ENCODE results near the gene HRC.

Gene HRC

GRCh38 chr19:49160450-49161189, 5.4 kb upstream of the HRC start:
- no peak for DNase-seq (ENCODE audit: low read depth)

DNA sequence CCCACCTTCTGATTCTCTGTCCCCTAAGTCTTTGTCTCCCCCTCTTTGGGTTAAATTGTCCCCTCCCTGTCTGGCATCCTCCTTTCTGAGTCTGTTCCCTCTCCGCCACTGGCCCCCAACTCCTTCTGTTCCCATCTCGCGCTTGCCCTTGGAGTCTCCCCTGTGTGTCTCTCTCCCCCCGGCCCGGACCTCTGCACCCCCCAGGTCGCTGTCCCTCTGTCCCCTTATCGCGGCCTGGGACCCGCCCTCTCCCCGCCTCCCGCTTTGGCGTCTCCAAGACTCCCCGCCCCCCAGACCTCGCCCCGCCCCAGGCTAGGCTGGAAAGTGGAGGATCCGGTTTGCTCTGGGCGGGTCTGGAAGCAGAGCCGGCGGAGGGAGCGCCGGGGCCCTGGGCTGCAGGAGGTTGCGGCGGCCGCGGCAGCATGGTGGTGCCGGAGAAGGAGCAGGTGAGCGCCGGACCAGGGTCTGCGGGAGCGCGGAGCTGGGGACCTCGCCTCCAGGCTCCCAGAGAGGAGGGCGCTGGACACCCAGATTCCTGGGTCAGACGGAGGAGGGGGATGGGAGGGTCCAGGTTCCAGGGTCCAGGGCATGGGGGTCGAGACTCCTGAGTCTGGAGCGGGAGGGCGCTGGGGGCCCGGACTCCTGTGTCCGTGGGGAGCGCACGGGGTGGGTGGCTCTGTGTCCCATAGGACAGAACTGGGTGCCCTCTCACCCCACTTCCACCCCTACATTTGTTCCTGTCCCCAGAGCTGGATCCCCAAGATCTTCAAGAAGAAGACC, 2.4 kb upstream of the HRC start, which contains the start of gene TRPM4:
Gene TRPM4, plus strand, starts transcription at position 348 of the 780 bp plus-strand sequence. Its CDS starts 75 bp downstream, at position 423.
- DNase-seq (ENCODE audit: low read depth): peak; percentile 65

DNA sequence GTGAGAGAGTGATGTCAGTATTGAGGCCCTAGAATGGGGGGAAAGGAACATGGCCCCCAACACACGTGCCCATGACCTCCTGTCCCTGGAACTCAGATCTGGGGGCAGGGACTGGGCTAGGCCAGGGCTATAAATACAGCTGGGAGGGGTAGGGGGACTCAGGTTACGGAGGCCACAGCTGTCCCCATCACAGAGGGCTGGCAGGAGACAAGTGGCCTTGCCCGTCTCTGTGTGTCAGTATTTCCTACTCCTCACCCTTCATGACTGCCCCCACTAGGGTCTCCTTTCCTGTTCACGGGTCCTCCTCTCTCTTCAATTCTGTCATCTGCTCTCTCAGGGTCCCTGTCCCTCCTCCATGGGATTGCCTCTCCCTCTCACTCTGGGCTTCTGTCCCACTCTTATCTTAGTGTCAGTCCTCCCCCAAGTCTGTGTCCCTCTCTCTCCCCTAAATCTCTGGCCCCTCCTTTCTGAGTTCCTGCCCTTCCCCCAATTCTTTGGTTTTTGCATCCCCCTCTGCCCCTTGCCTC, 687 bp upstream of the HRC start:
- no peak for DNase-seq (ENCODE audit: low read depth)

GRCh38 chr19:49154279-49154678, 917 bp downstream of the HRC start:
- no peak for DNase-seq (ENCODE audit: low read depth)

GRCh38 chr19:49153167-49153809, 1.9 kb downstream of the HRC start:
- DNase-seq (ENCODE audit: low read depth): no peak

- no peak for DNase-seq (ENCODE audit: low read depth)
Measured at GRCh38 chr19:49152119-49152550, 3.1 kb downstream of the HRC start.

- no peak for DNase-seq (ENCODE audit: low read depth)
Measured at GRCh38 chr19:49151267-49152118, 3.7 kb downstream of the HRC start.

DNA sequence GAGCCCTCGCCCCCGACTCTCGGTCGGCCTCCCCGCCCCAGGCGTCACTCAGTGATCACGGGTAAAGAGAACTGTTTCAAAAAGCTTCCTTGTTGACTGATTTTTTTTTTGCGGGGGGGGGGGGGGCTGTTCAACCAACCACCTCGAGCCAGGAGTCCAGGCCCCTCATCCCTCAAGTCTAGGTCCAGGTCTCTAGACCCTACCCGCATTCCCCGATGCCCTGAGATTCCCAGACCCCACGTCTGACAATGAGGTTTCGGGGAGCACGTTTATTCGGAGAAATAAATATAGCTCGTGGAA, 4.3 kb downstream of the HRC start:
- no peak for DNase-seq (ENCODE audit: low read depth)

DNA sequence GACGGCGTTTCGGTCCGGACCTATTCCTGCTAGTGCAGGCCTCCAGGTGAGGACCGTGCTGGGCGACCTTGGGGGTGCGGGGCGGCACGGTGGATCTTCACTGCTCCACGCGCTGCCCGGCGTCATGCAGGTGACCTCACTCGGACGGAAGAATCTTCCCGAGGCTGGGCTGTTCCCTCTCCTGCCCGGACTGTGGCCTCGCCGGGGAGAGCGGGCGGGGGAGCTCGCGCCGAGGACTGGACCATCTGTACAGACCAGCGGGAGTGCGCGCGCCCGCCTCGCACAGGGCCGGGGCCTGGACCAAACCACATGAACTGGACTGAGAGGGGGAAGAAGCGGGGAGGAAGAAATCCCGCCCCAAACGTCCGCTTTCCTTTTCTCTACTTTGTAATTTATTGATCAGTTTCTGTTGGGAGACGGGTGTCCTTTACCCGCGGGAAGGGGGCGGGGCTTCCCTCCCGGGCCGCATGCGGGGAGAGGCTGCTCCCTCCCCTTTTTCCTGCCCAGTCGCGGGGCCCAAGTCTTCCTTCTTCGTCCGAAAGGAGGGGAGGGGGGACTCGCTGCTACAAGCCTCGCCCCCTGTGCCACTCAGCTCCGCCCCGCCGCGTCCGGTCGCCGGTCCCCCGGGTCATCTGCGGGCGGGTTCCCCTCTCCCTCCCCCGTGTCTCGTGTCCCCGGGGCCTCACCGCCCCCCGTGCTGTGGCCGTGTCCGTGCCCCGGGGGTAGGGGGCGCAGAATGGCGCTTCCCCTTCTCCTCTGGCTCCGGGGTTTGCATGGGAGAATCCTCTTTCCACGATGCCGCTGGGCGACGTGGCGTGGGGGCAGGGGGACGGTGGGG, 4.9 kb downstream of the HRC start:
- DNase-seq (ENCODE audit: low read depth): peak; percentile 49

DNA sequence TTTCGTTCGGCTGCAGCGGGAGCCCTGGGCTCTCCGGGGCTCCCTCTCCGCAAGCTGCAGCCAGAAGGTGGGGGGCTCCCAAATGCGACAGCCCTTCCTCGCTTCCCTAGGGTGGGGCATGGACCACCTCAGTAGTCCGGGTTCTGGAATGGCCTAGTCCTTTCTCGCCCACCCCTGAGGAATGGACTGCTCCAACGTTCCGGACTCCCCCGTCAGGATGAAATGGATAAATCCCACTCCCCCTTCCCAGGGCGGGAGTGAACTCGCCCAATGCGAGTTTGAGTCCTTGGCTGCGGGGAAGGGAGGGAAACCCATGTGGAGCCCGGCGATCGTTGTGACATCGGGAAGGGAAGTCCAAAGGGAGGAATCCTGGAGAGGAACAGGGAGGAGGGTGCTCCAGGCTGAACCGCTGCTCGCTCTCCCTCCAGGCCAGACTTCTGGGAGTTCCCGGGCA, 5.5 kb downstream of the HRC start:
- peak; percentile 70 for DNase-seq (ENCODE audit: low read depth)

GRCh38 chr19:49148784-49149651, 6.2 kb downstream of the HRC start:
- DNase-seq (ENCODE audit: low read depth): peak; percentile 81

GRCh38 chr19:49148044-49148682, 7.0 kb downstream of the HRC start:
- no peak for DNase-seq (ENCODE audit: low read depth)

GRCh38 chr19:49146408-49146770, 8.8 kb downstream of the HRC start:
- DNase-seq (ENCODE audit: low read depth): peak; percentile 48

DNA sequence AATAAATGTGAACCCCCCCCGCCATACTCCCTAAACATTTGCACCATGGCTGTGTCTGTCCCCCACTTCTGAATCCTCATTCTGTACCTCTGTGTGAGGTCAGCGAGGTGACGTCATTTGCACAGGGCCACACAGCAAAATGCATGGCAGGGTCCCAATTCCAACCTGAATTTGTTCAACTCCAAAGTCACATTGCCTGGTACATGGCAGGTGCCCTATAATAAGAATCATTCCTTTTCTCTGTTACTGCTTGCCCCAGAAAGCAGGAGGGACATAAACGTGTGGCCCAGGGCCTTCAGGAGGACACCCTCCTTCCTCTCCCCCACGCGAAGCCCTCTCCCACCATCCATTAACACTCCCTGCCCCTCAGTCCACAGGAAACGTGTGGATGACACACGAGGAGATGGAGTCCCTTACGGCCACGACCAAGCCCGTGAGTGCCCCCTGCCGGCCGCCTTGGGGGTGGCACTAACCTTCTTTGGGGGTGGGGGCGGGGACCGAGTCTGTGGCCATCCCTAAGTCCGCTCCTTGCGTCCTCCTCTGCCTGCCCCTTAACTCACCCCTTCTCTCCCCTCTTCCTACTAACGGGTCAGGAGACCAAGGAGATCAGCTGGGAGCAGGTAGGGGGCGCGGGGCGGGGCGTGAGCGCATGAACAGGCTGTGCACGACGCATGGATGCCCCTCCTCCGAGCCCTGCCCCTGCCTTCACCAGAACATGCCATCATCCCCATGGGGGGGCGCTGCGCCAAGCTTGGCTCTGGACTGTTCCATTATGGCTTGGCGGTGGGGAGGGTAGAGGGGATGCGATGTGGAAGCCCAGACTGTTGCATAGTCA, 9.4 kb downstream of the HRC start:
- DNase-seq (ENCODE audit: low read depth): peak; percentile 70

DNA sequence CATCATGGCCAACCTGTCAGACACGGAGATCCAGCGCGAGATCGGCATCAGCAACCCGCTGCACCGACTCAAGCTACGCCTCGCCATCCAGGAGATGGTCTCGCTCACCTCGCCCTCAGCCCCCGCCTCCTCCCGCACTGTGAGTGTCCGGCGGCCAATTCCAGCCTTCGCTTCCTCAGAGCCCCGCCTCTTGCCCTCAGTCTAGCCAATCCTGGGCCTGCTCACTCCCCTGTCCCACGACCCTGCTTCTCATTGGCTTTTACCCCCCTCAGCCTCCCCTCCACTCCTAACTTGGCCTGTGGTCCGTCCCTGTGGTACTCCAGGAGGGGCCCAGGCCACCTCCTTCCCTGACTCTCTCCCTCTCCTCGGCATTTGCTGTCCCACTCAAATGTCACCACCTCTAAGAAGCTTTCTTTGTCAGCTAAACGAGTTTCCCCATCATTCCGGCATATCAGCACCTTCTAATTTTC, 12.3 kb downstream of the HRC start:
- DNase-seq (ENCODE audit: low read depth): peak; percentile 84

- no peak for DNase-seq (ENCODE audit: low read depth)
Measured at GRCh38 chr19:49141352-49141751, 13.8 kb downstream of the HRC start.

DNA sequence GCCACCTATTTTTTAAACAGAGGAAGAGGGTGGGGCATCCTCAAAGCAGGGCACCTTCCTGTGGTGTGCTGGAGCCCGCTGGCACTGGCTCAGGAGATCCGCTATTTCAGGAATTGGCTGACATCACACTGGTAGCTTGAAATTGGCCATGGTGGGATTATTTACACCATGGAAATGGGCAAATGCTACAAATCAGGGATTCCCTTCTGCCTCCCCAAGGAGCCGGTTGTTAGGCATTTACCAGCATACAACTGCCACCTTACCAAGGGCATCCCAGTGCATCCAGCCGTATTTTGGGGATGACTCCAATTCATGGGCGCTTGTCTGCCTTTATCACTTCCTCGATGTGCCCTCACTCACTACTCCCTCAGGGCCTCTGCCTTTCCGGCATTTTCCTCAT, 14.2 kb downstream of the HRC start:
- DNase-seq (ENCODE audit: low read depth): no peak

DNA sequence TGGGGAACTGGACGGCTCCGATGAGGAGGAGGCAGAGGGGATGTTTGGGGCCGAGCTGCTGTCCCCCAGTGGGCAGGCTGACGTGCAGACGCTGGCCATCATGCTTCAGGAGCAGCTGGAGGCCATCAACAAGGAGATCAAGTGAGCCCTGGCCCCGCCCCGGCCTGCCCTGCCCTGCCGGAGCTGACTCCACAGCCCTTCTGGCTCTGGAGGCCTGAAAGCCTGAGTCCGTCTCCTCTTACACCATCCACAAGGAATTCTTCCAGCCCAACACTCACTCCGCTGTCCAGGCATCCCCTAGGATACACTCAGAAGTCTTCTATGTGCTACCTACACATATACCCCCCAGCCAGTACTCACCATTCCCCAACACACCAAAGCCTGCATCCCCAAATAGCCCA, 18.4 kb downstream of the HRC start:
- no peak for DNase-seq (ENCODE audit: low read depth)
